Liver (tissue), 9 donors: ENCODE measurements around the gene CRYBA2. TPM values are rescaled to one million over a fixed set of nuclear protein-coding genes. Genes with fewer than 3 reads are reported as not detected.

Experiments
- DNase-seq: peaks from one replicate; pipeline ENCODE4 v3.0.0-alpha.2; 2017; ENCODE audit warnings: low spot score
- H3K27ac ChIP-seq, 2 donors: one replicate each; pipeline ENCODE4 v1.7.0; 2013; ENCODE audit warnings: inconsistent platforms in 2 of 2, low read length in 2 of 2, control low read depth in 1 of 2, low read depth in 1 of 2, mild to moderate bottlenecking in 1 of 2
- H3K27me3 ChIP-seq, 4 donors: one replicate each; pipeline versions ENCODE4 v1.6.1 to v1.7.0; 2013; ENCODE audit warnings: low read length in 3 of 4, inconsistent platforms in 1 of 4, mild to moderate bottlenecking in 1 of 4, moderate library complexity in 1 of 4; ENCODE audit not compliant: control insufficient read depth in 4 of 4, insufficient read depth in 4 of 4
- H3K36me3 ChIP-seq, 4 donors: one replicate each; pipeline versions ENCODE4 v1.6.1 to v1.7.0; 2013; ENCODE audit warnings: low read length in 3 of 4, mild to moderate bottlenecking in 3 of 4, low read depth in 1 of 4, moderate library complexity in 1 of 4; ENCODE audit not compliant: control insufficient read depth in 4 of 4, insufficient read depth in 3 of 4
- H3K4me1 ChIP-seq, 4 donors: one replicate each; pipeline versions ENCODE4 v1.6.1 to v1.7.0; 2013; ENCODE audit warnings: low read length in 3 of 4, mild to moderate bottlenecking in 3 of 4, moderate library complexity in 1 of 4; ENCODE audit not compliant: control insufficient read depth in 4 of 4, insufficient read depth in 4 of 4
- H3K4me3 ChIP-seq, 3 donors: one replicate each; pipeline versions ENCODE4 v1.6.1 to v1.7.0; 2013; ENCODE audit warnings: low read length in 3 of 3, control low read depth in 1 of 3, low read depth in 1 of 3, mild to moderate bottlenecking in 1 of 3
- H3K9ac ChIP-seq, 2 donors: one replicate each; pipeline ENCODE4 v1.7.0; 2013; ENCODE audit warnings: low read length in 2 of 2, mild to moderate bottlenecking in 2 of 2, moderate library complexity in 2 of 2, control low read depth in 1 of 2, low read depth in 1 of 2
- H3K9me3 ChIP-seq, 4 donors: one replicate each; pipeline versions ENCODE4 v1.6.1 to v1.7.0; 2013; ENCODE audit warnings: low read length in 3 of 4; ENCODE audit not compliant: control insufficient read depth in 4 of 4
- CTCF ChIP-seq: fragments of 150-350 bp; IDR thresholded peaks from 2 replicates; pipeline ENCODE4 v1.5.1; 2017; ENCODE audit warnings: improper control_type of control experiment, low read depth, low read length; ENCODE audit not compliant: missing input control
- EGR1 ChIP-seq, 2 donors: IDR thresholded peaks; 2 replicates each; pipeline ENCODE4 v1.6.1; 2016 to 2018; ENCODE audit warnings: antibody characterized with exemption in 2 of 2, low read depth in 2 of 2
- FOXA1 ChIP-seq: IDR thresholded peaks from 2 replicates; pipeline ENCODE4 v1.6.1; 2016; ENCODE audit warnings: antibody characterized with exemption
- FOXA2 ChIP-seq: IDR thresholded peaks from 2 replicates; pipeline ENCODE4 v1.6.1; 2016; ENCODE audit warnings: antibody characterized with exemption
- GABPA ChIP-seq, 2 donors: IDR thresholded peaks in 1 of 2; conservative IDR thresholded peaks in 1 of 2; 2 replicates each; pipeline ENCODE4 v1.6.1; 2016; ENCODE audit warnings: antibody characterized with exemption in 2 of 2, mild to moderate bottlenecking in 1 of 2, moderate library complexity in 1 of 2
- HNF4A ChIP-seq, 2 donors: conservative IDR thresholded peaks; 2 replicates each; pipeline ENCODE4 v1.6.1; 2016; ENCODE audit warnings: antibody characterized with exemption in 2 of 2, mild to moderate bottlenecking in 2 of 2
- HNF4G ChIP-seq: IDR thresholded peaks from 2 replicates; pipeline ENCODE4 v1.6.1; 2016; ENCODE audit warnings: antibody characterized with exemption
- JUND ChIP-seq, 2 donors: IDR thresholded peaks; 2 replicates each; pipeline ENCODE4 v1.6.1; 2016; ENCODE audit warnings: antibody characterized with exemption in 2 of 2
- MAX ChIP-seq: IDR thresholded peaks from 2 replicates; pipeline ENCODE4 v1.6.1; 2016; ENCODE audit warnings: antibody characterized with exemption
- NR2F2 ChIP-seq: IDR thresholded peaks from 2 replicates; pipeline ENCODE4 v1.6.1; 2016; ENCODE audit warnings: antibody characterized with exemption
- RAD21 ChIP-seq, 2 donors: IDR thresholded peaks; 2 replicates each; pipeline ENCODE4 v1.6.1; 2016; ENCODE audit warnings: antibody characterized with exemption in 2 of 2, mild to moderate bottlenecking in 2 of 2
- REST ChIP-seq: IDR thresholded peaks from 2 replicates; pipeline ENCODE4 v1.6.1; 2016; ENCODE audit warnings: antibody characterized with exemption, mild to moderate bottlenecking
- RXRA ChIP-seq, 2 donors: IDR thresholded peaks; 2 replicates each; pipeline ENCODE4 v1.6.1; 2017 to 2018; ENCODE audit warnings: antibody characterized with exemption in 2 of 2, mild to moderate bottlenecking in 1 of 2
- SP1 ChIP-seq: IDR thresholded peaks from 2 replicates; pipeline ENCODE4 v1.6.1; 2018; ENCODE audit warnings: antibody characterized with exemption, mild to moderate bottlenecking
- TAF1 ChIP-seq: conservative IDR thresholded peaks from 2 replicates; pipeline ENCODE4 v1.6.1; 2016; ENCODE audit warnings: antibody characterized with exemption, mild to moderate bottlenecking
- YY1 ChIP-seq: IDR thresholded peaks from 2 replicates; pipeline ENCODE4 v1.6.1; 2016; ENCODE audit warnings: antibody characterized with exemption, mild to moderate bottlenecking
- ZBTB33 ChIP-seq: IDR thresholded peaks from 2 replicates; pipeline ENCODE4 v1.6.1; 2016; ENCODE audit warnings: antibody characterized with exemption
- WGBS: extraction: QIAGEN DNeasy Blood & Tissue Kit; methylation state at CpG from one replicate; pipeline ENCODE4 v1.1.7; 2013; 5-methylcytosine and 5-hydroxymethylcytosine counted together
- polyA plus RNA-seq, 2 donors: library from polyadenylated mRNA; stranded (reverse) in 1 of 2; unstranded in 1 of 2; fragments of 200-250 nt in 1 of 2; fragments of >200 nt in 1 of 2; fragmentation: Nextera tagmentation in 1 of 2; extraction: Ambion mirVana in 1 of 2; gene quantifications; one replicate each; pipeline versions ENCODE4 v1.2.1 to v1.2.3, GENCODE V29; 2013 to 2015
- total RNA-seq, 2 donors: library from RNA; depleted of rRNA; stranded (reverse); fragments of >200 nt; gene quantifications; one replicate each; pipeline ENCODE4 v1.2.3, GENCODE V29; 2014
- TF ChIP-seq, protein P1 (sequence below): IDR thresholded peaks from 2 replicates; pipeline ENCODE4 v1.6.1; 2016; ENCODE audit warnings: antibody characterized with exemption
- donor health status: healthy.
- donor health status: healthy.
- donor health status: healthy.
- donor health status: healthy.
- donor health status: healthy.

Gene CRYBA2
- total and polyA plus RNA-seq, 4 donors, result not detected

DNA sequence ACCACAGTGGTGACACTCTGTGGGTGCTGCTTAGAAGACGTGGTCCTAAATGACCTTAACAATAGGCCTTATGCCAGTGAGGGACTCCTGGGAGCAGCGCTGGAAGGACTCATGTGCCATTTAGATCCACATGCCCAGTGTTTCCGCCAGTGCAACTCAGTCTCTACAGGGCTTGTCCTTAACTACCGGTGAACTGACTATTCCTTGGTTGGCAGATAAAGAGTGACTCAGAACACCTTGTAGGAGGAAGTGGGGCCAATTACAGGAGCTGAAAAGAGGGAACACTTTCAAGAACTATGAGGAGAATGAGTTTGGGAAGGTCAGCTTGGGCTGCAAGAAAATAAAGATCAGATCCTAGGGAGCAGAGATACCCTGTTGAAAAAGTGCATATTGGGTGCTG lies 35.6 kb downstream of the CRYBA2 start:
- no peak overlapping the region for H3K9ac ChIP-seq
- 71% methylated on average over 4 of the region's 4 CpGs for WGBS
- peaks cover 2 to 14% (median 5%) of the 10 kb centered on the region in 4 donors for H3K27me3 ChIP-seq
- H3K36me3 ChIP-seq, result no peaks in the 10 kb centered on the region
- DNase-seq, result no peak
- no peak overlapping the region for H3K27ac ChIP-seq
- no peaks in the 10 kb centered on the region for H3K9me3 ChIP-seq
- H3K4me1 ChIP-seq, result peaks cover 0 to 12% (median 5%) of the 10 kb centered on the region in 4 donors
- TF ChIP-seq ZBTB33, result no peak
- TF ChIP-seq TAF1, result no peak
- no peak for TF ChIP-seq MAX
- no peak for TF ChIP-seq HNF4A (conservative IDR thresholded peaks at IDR 0.05)
- no peak for TF ChIP-seq REST
- H3K4me3 ChIP-seq, result no peak overlapping the region

- Histone ChIP-seq H3K9ac (no peak overlapping the region), H3K36me3 (no peaks in the 10 kb centered on the region), H3K4me3 (no peak overlapping the region), H3K4me1 (peaks cover 0 to 12% (median 5%) of the 10 kb centered on the region in 4 donors), H3K27ac (no peak overlapping the region), H3K27me3 (peaks cover 0 to 7% (median 0%) of the 10 kb centered on the region in 4 donors), H3K9me3 (peaks cover 0 to 3% (median 0%) of the 10 kb centered on the region in 4 donors)
- no peak for DNase-seq
- 64% methylated on average over 1 of the region's 1 CpG for WGBS
- TF ChIP-seq HNF4A (conservative IDR thresholded peaks at IDR 0.05) (no peak), FOXA2 (no peak), ZBTB33 (no peak), EGR1 (IDR thresholded peaks at IDR 0.05; ENCODE audit: low read depth in 2 of 2) (no peak), TAF1 (no peak), SP1 (no peak), HNF4G (no peak), REST (no peak), RAD21 (IDR thresholded peaks at IDR 0.05) (no peak), JUND (IDR thresholded peaks at IDR 0.05) (no peak), MAX (no peak), YY1 (no peak), CTCF (no peak), NR2F2 (no peak), RXRA (IDR thresholded peaks at IDR 0.05) (no peak), FOXA1 (no peak), GABPA (IDR thresholded peaks at IDR 0.05 in 1 of 2, conservative IDR thresholded peaks at IDR 0.05 in 1 of 2) (no peak)
- TF ChIP-seq, protein P1, sequence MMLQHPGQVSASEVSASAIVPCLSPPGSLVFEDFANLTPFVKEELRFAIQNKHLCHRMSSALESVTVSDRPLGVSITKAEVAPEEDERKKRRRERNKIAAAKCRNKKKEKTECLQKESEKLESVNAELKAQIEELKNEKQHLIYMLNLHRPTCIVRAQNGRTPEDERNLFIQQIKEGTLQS, result no peak
Measured at GRCh38 chr2:218956039-218956438, 37.2 kb downstream of the CRYBA2 start.
